CD14-positive monocyte (primary cell): ENCODE data around the gene CHST11. TPM values are rescaled to one million over a fixed set of nuclear protein-coding genes. Genes with fewer than 3 reads are reported as not detected.

Source experiments
- DNase-seq, 3 donors: peaks; one replicate each; pipeline ENCODE4 v3.0.0-alpha.2; 2011 to 2022
- H2AFZ ChIP-seq: 2 replicates; pipeline ENCODE4 v1.6.0; 2012; ENCODE audit warnings: mild to moderate bottlenecking, low read depth, low read length, inconsistent platforms; ENCODE audit not compliant: insufficient read depth, poor library complexity, severe bottlenecking
- H3K27ac ChIP-seq, 2 donors: 1 replicate in 1 of 2; 2 replicates in 1 of 2; pipeline ENCODE4 v1.5.1; 2012 to 2013; ENCODE audit warnings: low read length in 2 of 2, control low read depth in 1 of 2, inconsistent platforms in 1 of 2, low read depth in 1 of 2, mild to moderate bottlenecking in 1 of 2
- H3K27me3 ChIP-seq, 2 donors: one replicate each; pipeline versions ENCODE4 v1.6.0 to v1.6.1; 2011 to 2013; ENCODE audit warnings: low read length in 2 of 2; ENCODE audit not compliant: control insufficient read depth in 2 of 2, insufficient read depth in 2 of 2
- H3K36me3 ChIP-seq, 2 donors: replicated peaks in 1 of 2; 1 replicate in 1 of 2; 2 replicates in 1 of 2; pipeline versions ENCODE4 v1.5.1 to v1.6.1; 2012 to 2013; ENCODE audit warnings: low read length in 2 of 2, control low read depth in 1 of 2, inconsistent platforms in 1 of 2, mild to moderate bottlenecking in 1 of 2; ENCODE audit not compliant: insufficient read depth in 2 of 2, control insufficient read depth in 1 of 2
- H3K4me1 ChIP-seq, 2 donors: 1 replicate in 1 of 2; 2 replicates in 1 of 2; pipeline versions ENCODE4 v1.5.1 to v1.6.1; 2012 to 2013; ENCODE audit warnings: low read length in 2 of 2, control low read depth in 1 of 2, inconsistent platforms in 1 of 2, mild to moderate bottlenecking in 1 of 2, moderate library complexity in 1 of 2; ENCODE audit not compliant: insufficient read depth in 2 of 2, control insufficient read depth in 1 of 2
- H3K4me2 ChIP-seq: replicated peaks from 2 replicates; pipeline ENCODE3; 2012; ENCODE audit warnings: low read length, moderate library complexity, mild to moderate bottlenecking; ENCODE audit not compliant: poor library complexity, severe bottlenecking; ENCODE audit errors: extremely low read depth
- H3K4me3 ChIP-seq, 3 experiments: fragments of 200-600 bp in 1 of 3; sonication (generic) in 1 of 3; replicated peaks in 1 of 3; 1 replicate in 2 of 3; 2 replicates in 1 of 3; pipeline ENCODE4 v1.5.1; 2011 to 2013; ENCODE audit warnings: low read length in 3 of 3, mild to moderate bottlenecking in 3 of 3, control low read depth in 2 of 3, low read depth in 2 of 3, inconsistent platforms in 1 of 3, moderate library complexity in 1 of 3
- H3K79me2 ChIP-seq: 2 replicates; pipeline ENCODE4 v1.6.0; 2012; ENCODE audit warnings: mild to moderate bottlenecking, control low read depth, inconsistent platforms, low read length, moderate library complexity; ENCODE audit not compliant: insufficient read depth
- H3K9ac ChIP-seq: 2 replicates; pipeline ENCODE4 v1.6.0; 2017; ENCODE audit warnings: low read length, mild to moderate bottlenecking; ENCODE audit not compliant: insufficient read depth, poor library complexity, severe bottlenecking
- H3K9me3 ChIP-seq, 2 donors: replicated peaks in 1 of 2; 1 replicate in 1 of 2; 2 replicates in 1 of 2; pipeline versions ENCODE4 v1.5.1 to v1.6.1; 2012 to 2013; ENCODE audit warnings: low read length in 2 of 2, control low read depth in 1 of 2; ENCODE audit not compliant: control insufficient read depth in 1 of 2, insufficient read depth in 1 of 2
- H4K20me1 ChIP-seq: 2 replicates; pipeline ENCODE4 v1.6.0; 2012; ENCODE audit warnings: mild to moderate bottlenecking, low read length, control low read depth, moderate library complexity; ENCODE audit not compliant: insufficient read depth
- H3K27ac Mint-ChIP-seq, 7 donors: one replicate each; pipeline ENCODE4 v1.8.0; 2020; ENCODE audit warnings: mild to moderate bottlenecking in 7 of 7, mixed read lengths in 7 of 7, moderate library complexity in 6 of 7, inconsistent platforms in 2 of 7
- H3K27me3 Mint-ChIP-seq, 3 donors: one replicate each; pipeline ENCODE4 v1.8.0; 2021 to 2022; ENCODE audit warnings: low read depth in 3 of 3, mild to moderate bottlenecking in 3 of 3, mixed read lengths in 3 of 3, moderate library complexity in 3 of 3, inconsistent platforms in 1 of 3
- H3K36me3 Mint-ChIP-seq, 2 donors: one replicate each; pipeline ENCODE4 v1.8.0; 2020; ENCODE audit warnings: mixed read lengths in 2 of 2, inconsistent platforms in 1 of 2, mild to moderate bottlenecking in 1 of 2
- H3K4me1 Mint-ChIP-seq: one replicate; pipeline ENCODE4 v1.8.0; 2020; ENCODE audit warnings: mild to moderate bottlenecking, mixed read lengths
- H3K4me3 Mint-ChIP-seq, 2 donors: one replicate each; pipeline ENCODE4 v1.8.0; 2020; ENCODE audit warnings: mild to moderate bottlenecking in 2 of 2, mixed read lengths in 2 of 2, moderate library complexity in 1 of 2
- H3K9me3 Mint-ChIP-seq, 7 donors: one replicate each; pipeline ENCODE4 v1.8.0; 2020 to 2022; ENCODE audit warnings: mixed read lengths in 7 of 7, mild to moderate bottlenecking in 6 of 7, moderate library complexity in 6 of 7, inconsistent platforms in 2 of 7
- CTCF ChIP-seq: fragments of 200-600 bp; IDR thresholded peaks from one replicate; pipeline ENCODE4 v1.8.0; 2022; ENCODE audit warnings: antibody characterized with exemption, mild to moderate bottlenecking
- WGBS: methylation state at CpG from one replicate; pipeline ENCODE4 v1.1.5; 2013; ENCODE audit warnings: missing lambda C conversion rate; ENCODE audit not compliant: insufficient coverage; 5-methylcytosine and 5-hydroxymethylcytosine counted together
- intact Hi-C, 2 donors: fragments of 100-400 bp; cut with micrococcal nuclease; formaldehyde crosslinking; loops; one replicate each; pipeline versions ENCODE4 v1.15.0 to v1.15.1; 2023
- polyA plus RNA-seq, 3 donors: library from polyadenylated mRNA; depleted of rRNA in 1 of 3; unstranded in 2 of 3; stranded (reverse) in 1 of 3; fragments of 300-500 nt in 2 of 3; fragments of >200 nt in 1 of 3; fragmentation: Illumina TruSeq in 2 of 3; gene quantifications; 1 replicate in 2 of 3; 2 replicates in 1 of 3; pipeline ENCODE4 v1.2.3, GENCODE V29; 2012 to 2021

CHST11 gene
- polyA plus RNA-seq, 3 donors: 44.4 to 66.6 (median 48.4) TPM

- no peak for TF ChIP-seq CTCF
- Mint-ChIP-seq H3K4me1 (peaks cover 88% of the 10 kb centered on the region), H3K9me3 (peaks cover 0 to 1% (median 0%) of the 10 kb centered on the region in 7 donors), H3K36me3 (peaks cover 52 to 59% of the 10 kb centered on the region in 2 donors), H3K27ac (no peak overlapping the region), H3K27me3 (peaks cover 0 to 5% (median 0%) of the 10 kb centered on the region in 3 donors), H3K4me3 (no peak overlapping the region)
- intact Hi-C loops: loop anchor here in 1 of 2 donors (5.0 kb wide), 1 partner anchor 39 kb away; the partner anchor contains the start of gene CHST11
- no peaks in the 10 kb centered on the region for H3K27me3 ChIP-seq
- H2AFZ ChIP-seq: no peak overlapping the region
- no peak overlapping the region for H3K4me3 ChIP-seq
- peaks cover 55 to 62% of the 10 kb centered on the region in 2 donors for H3K4me1 ChIP-seq
- H3K79me2 ChIP-seq: peaks cover 98% of the 10 kb centered on the region
- WGBS: no CpG with 5 or more reads among the region's 1 CpG
- no peaks in the 10 kb centered on the region for H3K9me3 ChIP-seq
- no peak for DNase-seq
- H3K27ac ChIP-seq: peak overlapping the region in 1 of 2 donors; percentile 2
- H3K4me2 ChIP-seq: no peak overlapping the region
- H4K20me1 ChIP-seq: peaks cover 100% of the 10 kb centered on the region
- peaks cover 3 to 7% of the 10 kb centered on the region in 2 donors for H3K36me3 ChIP-seq
- H3K9ac ChIP-seq: no peak overlapping the region
Observed at GRCh38 chr12:104496336-104496735, 39.6 kb downstream of the CHST11 start.

GRCh38 chr12:104498211-104498801, 41.6 kb downstream of the CHST11 start:
- Mint-ChIP-seq H3K9me3 (no peaks in the 10 kb centered on the region), H3K27ac (peak overlapping the region; percentile 21 to 82 (median 59)), H3K36me3 (peaks cover 53 to 56% of the 10 kb centered on the region in 2 donors), H3K4me1 (peaks cover 79% of the 10 kb centered on the region), H3K4me3 (peak overlapping the region in 1 of 2 donors; percentile 44), H3K27me3 (peaks cover 0 to 6% (median 0%) of the 10 kb centered on the region in 3 donors)
- Histone ChIP-seq H3K4me1 (peaks cover 53 to 57% of the 10 kb centered on the region in 2 donors), H3K4me3 (no peak overlapping the region), H3K27ac (no peak overlapping the region), H2AFZ (no peak overlapping the region), H3K9me3 (no peaks in the 10 kb centered on the region), H3K36me3 (peaks cover 0 to 6% of the 10 kb centered on the region in 2 donors), H3K27me3 (no peaks in the 10 kb centered on the region), H3K4me2 (peak overlapping the region; percentile 2), H3K79me2 (peaks cover 98% of the 10 kb centered on the region), H3K9ac (no peak overlapping the region), H4K20me1 (peaks cover 100% of the 10 kb centered on the region)
- peak in 2 of 3 donors; percentile 34 to 67 for DNase-seq
- intact Hi-C loops: loop anchor here in 1 of 2 donors (5.0 kb wide), 1 partner anchor 41 kb away; the partner anchor contains the start of gene CHST11
- 0% methylated on average over 2 of the region's 8 CpGs for WGBS
- no peak for TF ChIP-seq CTCF
